Lower leg skin (tissue), 4 donors: Measurements from ENCODE around the gene SH3RF3. TPM values are rescaled to one million over a fixed set of nuclear protein-coding genes. Genes with fewer than 3 reads are reported as not detected.
A peak's percentile ranks its signal among the peaks of the same experiment; 100 is the strongest.

Source experiments
- DNase-seq, 2 donors: peaks; one replicate each; pipeline ENCODE4 v3.0.0-alpha.2; 2019; ENCODE audit warnings: low spot score in 2 of 2
- H3K4me3 ChIP-seq: fragments of 200-600 bp; sonication (generic); 2 replicates; pipeline ENCODE4 v1.5.1; 2017; ENCODE audit warnings: mild to moderate bottlenecking, low read depth; ENCODE audit not compliant: poor library complexity, severe bottlenecking
- POLR2A ChIP-seq, 2 donors: fragments of 450-650 bp; IDR thresholded peaks; one replicate each; pipeline ENCODE4 v1.6.1; 2016 to 2017; ENCODE audit warnings: antibody characterized with exemption in 2 of 2, mild to moderate bottlenecking in 1 of 2, moderate library complexity in 1 of 2
- WGBS, 2 donors: methylation state at CpG; one replicate each; pipeline ENCODE4 v1.1.5; 2018; 5-methylcytosine and 5-hydroxymethylcytosine counted together
- intact Hi-C: fragments of 100-400 bp; cut with DNase I; formaldehyde crosslinking; loops from one replicate; pipeline ENCODE4 v1.15.0; 2023; ENCODE audit warnings: low total_unique reads
- total RNA-seq, 4 donors: library from RNA; depleted of rRNA; stranded (reverse); fragments of >200 nt; gene quantifications; one replicate each; pipeline ENCODE4 v1.1.0, GENCODE V29; 2016
- TF ChIP-seq, protein P1 (sequence below), 3 donors: fragments of 450-650 bp; IDR thresholded peaks; one replicate each; pipeline ENCODE4 v1.5.1; 2016; ENCODE audit warnings: antibody characterized with exemption in 3 of 3, mild to moderate bottlenecking in 3 of 3, moderate library complexity in 2 of 3

The SH3RF3 gene
- total RNA-seq, 4 donors from 2014 or later, result 1.9 to 7.4 (median 3.2) TPM

DNA sequence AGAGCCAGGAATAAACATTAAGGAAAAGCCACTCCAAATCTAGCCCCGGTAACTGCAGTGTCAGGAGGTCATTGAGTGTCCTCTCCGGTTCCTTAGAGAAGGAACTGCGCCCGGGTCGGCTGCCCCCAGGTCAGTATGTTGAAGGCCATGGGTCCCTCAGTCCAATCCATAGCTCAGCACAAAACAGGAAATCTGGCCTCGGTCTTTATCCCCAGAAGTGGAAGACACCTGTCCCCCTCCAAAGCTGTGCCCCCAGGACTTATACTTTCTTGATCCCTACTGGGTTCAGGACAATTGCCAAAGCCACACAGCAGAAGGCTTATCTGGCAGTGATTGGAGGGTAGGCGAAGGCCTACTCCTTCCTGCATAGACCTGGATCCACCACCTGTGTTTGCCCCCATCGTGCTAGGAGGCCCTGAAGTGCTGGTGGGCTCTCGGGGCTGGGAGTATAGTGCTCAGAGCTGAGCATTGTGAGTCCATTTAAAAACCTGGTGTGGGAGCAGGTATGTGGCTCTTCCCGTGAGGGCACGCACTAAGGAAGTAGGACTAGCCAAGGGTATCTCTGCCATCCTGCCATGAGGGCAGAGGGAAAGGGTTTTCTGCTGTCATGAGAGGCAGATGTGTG, 306.2 kb downstream of the SH3RF3 start:
- 88 to 89% methylated on average over 11 of the region's 11 CpGs for WGBS, 2 donors
- intact Hi-C loops, result no loop called here
- TF ChIP-seq POLR2A (IDR thresholded peaks at IDR 0.05), result no peak
- TF ChIP-seq, protein P1, sequence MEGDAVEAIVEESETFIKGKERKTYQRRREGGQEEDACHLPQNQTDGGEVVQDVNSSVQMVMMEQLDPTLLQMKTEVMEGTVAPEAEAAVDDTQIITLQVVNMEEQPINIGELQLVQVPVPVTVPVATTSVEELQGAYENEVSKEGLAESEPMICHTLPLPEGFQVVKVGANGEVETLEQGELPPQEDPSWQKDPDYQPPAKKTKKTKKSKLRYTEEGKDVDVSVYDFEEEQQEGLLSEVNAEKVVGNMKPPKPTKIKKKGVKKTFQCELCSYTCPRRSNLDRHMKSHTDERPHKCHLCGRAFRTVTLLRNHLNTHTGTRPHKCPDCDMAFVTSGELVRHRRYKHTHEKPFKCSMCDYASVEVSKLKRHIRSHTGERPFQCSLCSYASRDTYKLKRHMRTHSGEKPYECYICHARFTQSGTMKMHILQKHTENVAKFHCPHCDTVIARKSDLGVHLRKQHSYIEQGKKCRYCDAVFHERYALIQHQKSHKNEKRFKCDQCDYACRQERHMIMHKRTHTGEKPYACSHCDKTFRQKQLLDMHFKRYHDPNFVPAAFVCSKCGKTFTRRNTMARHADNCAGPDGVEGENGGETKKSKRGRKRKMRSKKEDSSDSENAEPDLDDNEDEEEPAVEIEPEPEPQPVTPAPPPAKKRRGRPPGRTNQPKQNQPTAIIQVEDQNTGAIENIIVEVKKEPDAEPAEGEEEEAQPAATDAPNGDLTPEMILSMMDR (IDR thresholded peaks at IDR 0.05), result no peak
- no peak overlapping the region for H3K4me3 ChIP-seq
- DNase-seq, result peak in 1 of 2 donors; percentile 82

DNA sequence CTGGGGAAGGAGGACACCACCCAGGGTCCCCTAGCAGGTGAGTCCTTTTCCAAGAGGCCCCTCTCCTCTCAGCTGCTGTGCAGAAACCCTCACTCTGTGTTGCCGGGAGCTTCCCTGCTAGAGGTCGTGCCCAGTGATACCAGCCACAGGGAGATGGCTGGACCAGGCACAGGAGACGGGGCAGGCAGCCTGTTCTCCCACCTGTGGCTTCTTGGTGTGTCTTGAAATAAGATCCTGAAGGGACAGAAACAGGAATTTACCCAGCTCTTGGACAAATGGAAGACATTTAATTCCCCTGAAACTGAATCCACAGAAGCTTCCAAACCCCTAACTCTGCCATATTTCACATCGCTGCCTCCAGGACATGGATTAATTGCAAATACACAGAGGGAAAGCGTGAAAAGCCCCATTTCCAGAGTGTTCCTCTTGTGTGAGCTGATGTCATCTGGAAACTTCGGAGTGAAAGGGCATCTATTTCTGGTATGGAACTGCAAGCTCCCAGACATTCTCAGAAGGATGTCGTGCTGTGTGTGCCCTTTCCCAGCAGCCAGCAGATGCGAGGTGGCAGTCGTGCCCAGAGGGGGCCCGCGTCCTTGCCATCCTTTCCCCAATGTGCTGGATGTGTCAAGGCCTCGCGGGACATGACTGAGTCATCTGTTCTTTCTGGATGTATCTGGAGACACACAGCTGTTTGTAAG, 307.0 kb downstream of the SH3RF3 start:
- WGBS, 2 donors, result 48 to 52% methylated on average over 13 of the region's 13 CpGs
- intact Hi-C loops, result no loop called here
- no peak for TF ChIP-seq POLR2A (IDR thresholded peaks at IDR 0.05)
- TF ChIP-seq, protein P1 (IDR thresholded peaks at IDR 0.05), result no peak
- DNase-seq, result peak; percentile 40 to 86
- no peak overlapping the region for H3K4me3 ChIP-seq

DNA sequence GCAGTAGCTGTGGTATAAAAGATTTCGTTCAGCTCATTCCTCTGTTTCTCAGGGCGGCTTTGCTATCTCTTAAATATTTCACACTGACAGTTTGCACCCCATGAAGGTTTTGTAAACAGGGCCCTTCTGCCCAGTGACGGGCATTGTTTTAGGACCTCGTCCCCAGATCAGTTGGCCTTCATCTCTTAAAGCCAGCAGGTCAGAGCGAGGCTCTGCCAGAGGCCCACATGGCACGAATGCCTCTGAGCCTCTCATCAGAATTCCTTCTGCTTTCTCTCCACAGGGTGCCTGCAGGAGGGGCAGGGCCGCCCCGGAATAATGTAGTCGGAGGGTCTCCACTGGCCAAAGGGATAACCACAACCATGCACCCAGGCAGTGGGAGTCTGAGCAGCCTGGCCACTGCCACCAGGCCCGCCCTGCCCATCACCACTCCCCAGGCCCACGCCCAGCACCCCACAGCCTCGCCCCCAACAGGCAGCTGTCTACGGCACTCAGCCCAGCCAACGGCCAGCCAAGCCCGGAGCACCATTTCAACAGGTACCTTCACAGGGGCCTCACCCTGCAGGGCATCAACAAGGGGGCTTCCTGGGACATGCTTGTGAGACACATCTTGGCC, 307.7 kb downstream of the SH3RF3 start:
- WGBS, 2 donors, result 65 to 68% methylated on average over 15 of the region's 15 CpGs
- DNase-seq, result peak in 1 of 2 donors; percentile 81
- H3K4me3 ChIP-seq, result no peak overlapping the region
- intact Hi-C loops, result no loop called here
- TF ChIP-seq POLR2A (IDR thresholded peaks at IDR 0.05), result no peak
- TF ChIP-seq, protein P1 (IDR thresholded peaks at IDR 0.05), result no peak

DNA sequence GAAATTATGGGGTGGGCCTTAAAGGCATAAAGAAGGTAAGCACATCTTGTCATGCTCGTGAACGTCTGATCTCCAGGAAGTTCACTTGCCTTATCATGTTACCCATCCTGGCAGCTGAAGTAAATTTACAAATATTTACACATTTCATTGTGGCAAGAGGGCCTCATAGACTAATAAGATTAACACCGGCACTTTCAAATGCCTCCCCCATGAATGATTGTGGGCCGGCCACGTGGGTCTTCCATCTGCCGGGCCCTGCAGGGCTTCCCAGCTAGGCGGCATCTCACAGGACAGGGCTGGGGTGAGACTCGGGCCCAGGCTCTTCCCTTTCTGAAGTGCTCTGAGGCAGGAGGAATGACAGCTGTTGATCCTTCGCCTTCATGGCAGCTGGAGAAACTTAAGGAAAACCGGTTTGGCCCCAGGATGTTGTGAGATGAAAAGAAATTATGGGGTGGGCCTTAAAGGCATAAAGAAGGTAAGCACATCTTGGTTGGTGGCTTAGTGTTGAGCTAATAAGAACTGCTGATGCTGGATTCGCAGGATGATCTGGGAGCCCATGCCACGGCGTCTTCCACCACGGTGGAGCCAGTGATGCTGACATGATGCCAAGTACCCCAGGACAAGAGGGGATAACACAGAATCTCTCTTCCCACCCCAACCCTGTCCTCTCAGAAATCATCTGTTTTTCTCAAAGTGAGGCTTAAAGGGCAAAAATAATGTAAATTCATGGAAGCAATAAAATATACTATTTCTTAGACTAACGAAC, 308.5 kb downstream of the SH3RF3 start:
- peak in 1 of 2 donors; percentile 61 for DNase-seq
- TF ChIP-seq, protein P1 (IDR thresholded peaks at IDR 0.05), result no peak
- TF ChIP-seq POLR2A (IDR thresholded peaks at IDR 0.05), result no peak
- intact Hi-C loops, result no loop called here
- no peak overlapping the region for H3K4me3 ChIP-seq
- WGBS, 2 donors, result 64 to 77% methylated on average over 15 of the region's 15 CpGs

DNA sequence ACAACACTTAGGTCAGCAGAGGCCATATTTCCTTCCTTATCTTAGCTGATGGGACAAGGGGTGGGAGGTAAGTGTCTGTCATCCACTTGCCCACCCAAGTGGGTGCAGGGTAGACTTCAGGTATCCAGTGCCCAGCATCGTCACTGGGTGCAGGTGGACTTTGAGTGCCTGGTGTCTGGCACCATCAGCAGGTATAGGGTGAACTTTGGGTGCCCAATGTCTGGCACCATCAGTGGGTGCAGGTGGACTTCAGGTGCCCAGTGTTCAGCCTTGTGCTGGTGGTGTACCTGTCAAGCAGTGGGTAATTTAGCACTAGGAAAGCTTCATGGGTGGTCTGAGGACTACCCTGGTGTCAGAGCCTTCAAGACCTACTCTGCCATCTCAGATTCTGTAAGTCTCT, 309.1 kb downstream of the SH3RF3 start:
- DNase-seq, result peak in 1 of 2 donors; percentile 60
- no peak overlapping the region for H3K4me3 ChIP-seq
- TF ChIP-seq POLR2A (IDR thresholded peaks at IDR 0.05), result no peak
- TF ChIP-seq, protein P1 (IDR thresholded peaks at IDR 0.05), result no peak
- intact Hi-C loops, result no loop called here
- 93% methylated on average over 1 of the region's 1 CpG for WGBS, 2 donors
